Astrocyte of the cerebellum (primary cell): ENCODE measurements around the gene GNL2.

ENCODE experiments used
- DNase-seq: peaks from one replicate; pipeline ENCODE4 v3.0.0-alpha.2; 2011; ENCODE audit warnings: low read depth
- H3K4me3 ChIP-seq: 2 replicates; pipeline ENCODE4 v1.5.1; 2011; ENCODE audit warnings: mild to moderate bottlenecking, low read depth, low read length, moderate library complexity
- CTCF ChIP-seq: IDR thresholded peaks from 2 replicates; pipeline ENCODE4 v1.5.1; 2012; ENCODE audit warnings: low read length, low read depth, moderate library complexity, mild to moderate bottlenecking; ENCODE audit errors: missing control alignments
- in situ Hi-C: cut with HindIII; loops from 2 replicates; pipeline ENCODE4 v1.10.0; 2017; ENCODE audit warnings: low sequenced_read_pairs

GNL2 gene

GRCh38 chr1:37595440-37596181, at the start of gene GNL2:
GNL2 (minus strand) TSS chr1:37595937; CDS start chr1:37595822, 115 bp downstream.
- peak within 1 kb of the TSS; percentile 96 for H3K4me3 ChIP-seq
- TF ChIP-seq CTCF = no peak

GRCh38 chr1:37641059-37641458, 45.3 kb upstream of the GNL2 start:
- no peak for TF ChIP-seq CTCF
- in situ Hi-C loops = no loop called here
- H3K4me3 ChIP-seq = no peak overlapping the region
- DNase-seq = no peak

More at GRCh38 chr1:37595440-37596181, at the start of gene GNL2:
- peak; percentile 89 for DNase-seq
- in situ Hi-C loops = no loop called here

- no peak overlapping the region for H3K4me3 ChIP-seq
- no peak for DNase-seq
- in situ Hi-C loops = no loop called here
- TF ChIP-seq CTCF = no peak
Measured at GRCh38 chr1:37636435-37636834, 40.7 kb upstream of the GNL2 start.

GRCh38 chr1:37634992-37635902, 39.5 kb upstream of the GNL2 start:
- H3K4me3 ChIP-seq = peak overlapping the region; percentile 21
- no peak for DNase-seq
- in situ Hi-C loops = no loop called here
- TF ChIP-seq CTCF = no peak

- in situ Hi-C loops = no loop called here
- no peak for DNase-seq
- TF ChIP-seq CTCF = no peak
- peak within 1 kb of the TSS; percentile 21 for H3K4me3 ChIP-seq
Measured at GRCh38 chr1:37634244-37634991, 38.7 kb upstream of the GNL2 start, which contains the start of gene RSPO1. RSPO1 (minus strand) TSS chr1:37634892; CDS start chr1:37629661, 5,231 bp downstream.

- no peak for DNase-seq
- H3K4me3 ChIP-seq = no peak overlapping the region
- in situ Hi-C loops = no loop called here
- TF ChIP-seq CTCF = no peak
Measured at GRCh38 chr1:37633938-37634243, 38.2 kb upstream of the GNL2 start.
